PC-9 (cell line): ENCODE measurements around the gene AMN1.

Experiments
- EZH2 ChIP-seq: fragments of 200-600 bp; sonication (generic); IDR thresholded peaks from 2 replicates; pipeline ENCODE4 v1.8.0; 2017; ENCODE audit warnings: antibody characterized with exemption, low read depth
- TF ChIP-seq, protein P1 (sequence below): fragments of 200-600 bp; sonication (generic); conservative IDR thresholded peaks from 2 replicates; pipeline ENCODE4 v1.6.1; 2017; ENCODE audit warnings: mixed run types, antibody characterized with exemption, mild to moderate bottlenecking, moderate library complexity

DNA sequence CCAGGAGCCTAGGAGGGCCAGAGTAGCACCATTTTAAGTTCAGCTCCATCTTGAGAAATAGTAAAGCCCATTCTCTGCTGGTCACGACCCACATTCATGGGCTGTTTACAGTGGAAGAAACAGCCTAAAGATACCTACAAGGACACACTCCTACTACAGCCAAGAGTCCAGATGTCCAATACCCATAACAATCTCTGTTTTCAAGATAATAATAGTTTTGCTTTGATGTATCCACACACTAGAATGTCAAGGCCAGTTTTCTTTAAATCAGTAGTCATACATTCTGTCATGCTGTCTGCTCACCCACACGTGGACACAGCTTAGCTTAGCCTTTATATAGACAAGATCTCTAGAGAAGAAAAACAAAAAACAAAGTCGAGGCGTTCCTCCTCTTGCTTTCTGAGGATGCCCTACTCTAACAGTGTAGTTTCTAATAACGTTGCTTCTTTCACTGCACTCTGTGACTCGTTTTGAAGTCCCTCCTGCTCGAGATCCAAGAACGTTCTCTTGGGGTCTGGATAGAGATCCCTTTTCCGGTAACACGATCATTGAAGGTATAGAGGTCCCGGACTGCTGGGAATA lies 87.2 kb downstream of the AMN1 start:
- TF ChIP-seq, protein P1, sequence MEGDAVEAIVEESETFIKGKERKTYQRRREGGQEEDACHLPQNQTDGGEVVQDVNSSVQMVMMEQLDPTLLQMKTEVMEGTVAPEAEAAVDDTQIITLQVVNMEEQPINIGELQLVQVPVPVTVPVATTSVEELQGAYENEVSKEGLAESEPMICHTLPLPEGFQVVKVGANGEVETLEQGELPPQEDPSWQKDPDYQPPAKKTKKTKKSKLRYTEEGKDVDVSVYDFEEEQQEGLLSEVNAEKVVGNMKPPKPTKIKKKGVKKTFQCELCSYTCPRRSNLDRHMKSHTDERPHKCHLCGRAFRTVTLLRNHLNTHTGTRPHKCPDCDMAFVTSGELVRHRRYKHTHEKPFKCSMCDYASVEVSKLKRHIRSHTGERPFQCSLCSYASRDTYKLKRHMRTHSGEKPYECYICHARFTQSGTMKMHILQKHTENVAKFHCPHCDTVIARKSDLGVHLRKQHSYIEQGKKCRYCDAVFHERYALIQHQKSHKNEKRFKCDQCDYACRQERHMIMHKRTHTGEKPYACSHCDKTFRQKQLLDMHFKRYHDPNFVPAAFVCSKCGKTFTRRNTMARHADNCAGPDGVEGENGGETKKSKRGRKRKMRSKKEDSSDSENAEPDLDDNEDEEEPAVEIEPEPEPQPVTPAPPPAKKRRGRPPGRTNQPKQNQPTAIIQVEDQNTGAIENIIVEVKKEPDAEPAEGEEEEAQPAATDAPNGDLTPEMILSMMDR, result no peak
- no peak for TF ChIP-seq EZH2
